ENCODE data around the gene MYO1D. TPM values are rescaled to one million over a fixed set of nuclear protein-coding genes. Genes with fewer than 3 reads are reported as not detected.

MYO1D gene
- total RNA-seq, 1 experiment from 2014 or later, result 35.7 TPM

- DNase-seq (ENCODE audit: low read depth, low spot score) (no peak), ATAC-seq (no peak)
- H3K9me3 ChIP-seq (ENCODE audit: control insufficient read depth in 1 of 2, insufficient read depth in 1 of 2, low read depth in 1 of 2, low read length in 2 of 2), result no peaks in the 10 kb centered on the region
- no peak overlapping the region for H3K9ac ChIP-seq (ENCODE audit: low read length)
- TF ChIP-seq MAX (IDR thresholded peaks at IDR 0.05) (no peak), ZBTB33 (IDR thresholded peaks at IDR 0.05; ENCODE audit: extremely low read depth, insufficient replicate concordance, low read length) (no peak), SP1 (IDR thresholded peaks at IDR 0.05; ENCODE audit: low read depth) (no peak), RAD21 (IDR thresholded peaks at IDR 0.05; ENCODE audit: low read depth) (no peak), ZFX (IDR thresholded peaks at IDR 0.05) (no peak), SIN3A (IDR thresholded peaks at IDR 0.05; ENCODE audit: low read depth) (no peak), ELF1 (IDR thresholded peaks at IDR 0.05; ENCODE audit: borderline replicate concordance, low read depth) (no peak), POLR2AphosphoS5 (IDR thresholded peaks at IDR 0.05; ENCODE audit: low read depth, low read length) (no peak), YY1 (IDR thresholded peaks at IDR 0.05; ENCODE audit: extremely low read depth, insufficient replicate concordance, low read depth, low read length) (no peak), REST (IDR thresholded peaks at IDR 0.05; ENCODE audit: low read depth) (no peak), EZH2phosphoT487 (IDR thresholded peaks at IDR 0.05; ENCODE audit: borderline replicate concordance) (no peak), POLR2A (IDR thresholded peaks at IDR 0.05; ENCODE audit: borderline replicate concordance, extremely low read depth, insufficient read depth, insufficient read length) (no peak), CBX3 (IDR thresholded peaks at IDR 0.05; ENCODE audit: low read depth) (no peak), EZH2 (IDR thresholded peaks at IDR 0.05) (no peak), CEBPB (IDR thresholded peaks at IDR 0.05; ENCODE audit: low read depth) (no peak), ATF3 (IDR thresholded peaks at IDR 0.05) (no peak), EGR1 (IDR thresholded peaks at IDR 0.05; ENCODE audit: low read depth) (no peak), FOSL1 (IDR thresholded peaks at IDR 0.05; ENCODE audit: low read depth) (no peak)
- H2AFZ ChIP-seq (ENCODE audit: low read depth, low read length, poor library complexity, severe bottlenecking), result no peak overlapping the region
- no peaks in the 10 kb centered on the region for H3K27me3 ChIP-seq (ENCODE audit: insufficient read depth, low read length)
- H3K4me3 ChIP-seq (replicated peaks in 1 of 2; ENCODE audit: low read depth in 1 of 2, low read length in 2 of 2), result no peak overlapping the region
- peaks cover 7% of the 10 kb centered on the region; the same call in 1 of the 2 replicates for H3K79me2 ChIP-seq (ENCODE audit: insufficient read depth, low read length)
- H3K27ac ChIP-seq (ENCODE audit: low read depth, low read length), result no peak overlapping the region
- H4K20me1 ChIP-seq (ENCODE audit: insufficient read depth), result no peaks in the 10 kb centered on the region
- no TSS peak for BruUV-seq (replicated peaks)
- no peaks in the 10 kb centered on the region for H3K9me2 ChIP-seq (ENCODE audit: insufficient read depth)
- ChIA-PET RAD21 (ENCODE audit: low non-redundant PET in 1 of 2, low total read pairs in 2 of 2, uncharacterized antibody in 2 of 2, unreplicated experiment in 2 of 2) (no interaction called here), CTCF (no interaction called here), POLR2A (no interaction called here)
- intact Hi-C loops (cut with micrococcal nuclease), result no loop called here
- H3K4me2 ChIP-seq (ENCODE audit: low read length), result no peak overlapping the region
- peaks cover 73 to 79% of the 10 kb centered on the region in 2 experiments for H3K36me3 ChIP-seq (ENCODE audit: control insufficient read depth in 1 of 2, insufficient read depth in 2 of 2, low read length in 2 of 2)
- no peaks in the 10 kb centered on the region; a peak in 2 of 4 replicates for H3K4me1 ChIP-seq (ENCODE audit: control insufficient read depth in 1 of 2, insufficient read depth in 2 of 2, low read length in 2 of 2)
Measured at GRCh38 chr17:32479074-32479617, 397.8 kb downstream of the MYO1D start.

All from HCT116 (cell line).